Measurements from ENCODE around the gene PACSIN3. TPM values are rescaled to one million over a fixed set of nuclear protein-coding genes. Genes with fewer than 3 reads are reported as not detected.

Gene PACSIN3
- total RNA-seq, 1 donor from 2014 or later = 57.4 TPM

- Histone ChIP-seq H3K27me3 (ENCODE audit: control insufficient read depth, insufficient read depth, low read length) (no peaks in the 10 kb centered on the region), H3K36me3 (ENCODE audit: control insufficient read depth, insufficient read depth, low read length) (peaks cover 2% of the 10 kb centered on the region), H3K4me3 (ENCODE audit: low read depth, low read length) (no peak overlapping the region)
- peak; percentile 65 for TF ChIP-seq CTCF (IDR thresholded peaks at IDR 0.05; ENCODE audit: insufficient read depth, low read length, poor library complexity, severe bottlenecking)
- DNase-seq (ENCODE audit: low read depth) = no peak
These were observed 6.6 kb downstream of the PACSIN3 start for GRCh38 chr11:47179655-47179991.

- DNase-seq (ENCODE audit: low read depth) = no peak
- Histone ChIP-seq H3K4me3 (ENCODE audit: low read depth, low read length) (no peak overlapping the region), H3K27me3 (ENCODE audit: control insufficient read depth, insufficient read depth, low read length) (no peaks in the 10 kb centered on the region), H3K36me3 (ENCODE audit: control insufficient read depth, insufficient read depth, low read length) (peaks cover 2% of the 10 kb centered on the region)
- no peak for TF ChIP-seq CTCF (IDR thresholded peaks at IDR 0.05; ENCODE audit: insufficient read depth, low read length, poor library complexity, severe bottlenecking)
These were observed 7.2 kb downstream of the PACSIN3 start for GRCh38 chr11:47178737-47179654.

GRCh38 chr11:47178316-47178715 lies 7.9 kb downstream of the PACSIN3 start:
- Histone ChIP-seq H3K36me3 (ENCODE audit: control insufficient read depth, insufficient read depth, low read length) (peaks cover 2% of the 10 kb centered on the region), H3K27me3 (ENCODE audit: control insufficient read depth, insufficient read depth, low read length) (no peaks in the 10 kb centered on the region), H3K4me3 (ENCODE audit: low read depth, low read length) (no peak overlapping the region)
- no peak for TF ChIP-seq CTCF (IDR thresholded peaks at IDR 0.05; ENCODE audit: insufficient read depth, low read length, poor library complexity, severe bottlenecking)
- DNase-seq (ENCODE audit: low read depth) = no peak

GRCh38 chr11:47177846-47178245 lies 8.4 kb downstream of the PACSIN3 start:
- Histone ChIP-seq H3K4me3 (ENCODE audit: low read depth, low read length) (no peak overlapping the region), H3K27me3 (ENCODE audit: control insufficient read depth, insufficient read depth, low read length) (no peaks in the 10 kb centered on the region), H3K36me3 (ENCODE audit: control insufficient read depth, insufficient read depth, low read length) (peaks cover 2% of the 10 kb centered on the region)
- DNase-seq (ENCODE audit: low read depth) = no peak
- TF ChIP-seq CTCF (IDR thresholded peaks at IDR 0.05; ENCODE audit: insufficient read depth, low read length, poor library complexity, severe bottlenecking) = no peak

GRCh38 chr11:47177229-47177845 lies 8.9 kb downstream of the PACSIN3 start:
- Histone ChIP-seq H3K27me3 (ENCODE audit: control insufficient read depth, insufficient read depth, low read length) (no peaks in the 10 kb centered on the region), H3K36me3 (ENCODE audit: control insufficient read depth, insufficient read depth, low read length) (peaks cover 3% of the 10 kb centered on the region), H3K4me3 (ENCODE audit: low read depth, low read length) (peak overlapping the region; percentile 54)
- TF ChIP-seq CTCF (IDR thresholded peaks at IDR 0.05; ENCODE audit: insufficient read depth, low read length, poor library complexity, severe bottlenecking) = peak; percentile 78
- no peak for DNase-seq (ENCODE audit: low read depth)

Measured in kidney epithelial cell (primary cell).